Right forelimb (tissue), 1 donor: ENCODE measurements around the gene EOLA1.
"Not testable (repeated sequence)": the region's sequence is repeated elsewhere in the genome, so short reads cannot be mapped to it uniquely, and the experiment has no call there.

Experiments used
- DNase-seq: peaks from one replicate; pipeline ENCODE4 v3.0.0-alpha.2; 2018

EOLA1 gene

GRCh38 chrX:149546962-149547361, 6.2 kb downstream of the EOLA1 start:
- DNase-seq, result not testable (repeated sequence)

GRCh38 chrX:149547782-149548181, 7.0 kb downstream of the EOLA1 start:
- DNase-seq, result not testable (repeated sequence)

- not testable (repeated sequence) for DNase-seq
These were observed 8.9 kb downstream of the EOLA1 start, which contains the start of gene HSFX3 for GRCh38 chrX:149549701-149550100. HSFX3 (minus strand) TSS chrX:149549924; CDS start chrX:149549852, 72 bp downstream.

- DNase-seq, result not testable (repeated sequence)
These were observed 9.6 kb downstream of the EOLA1 start for GRCh38 chrX:149550454-149550853.

GRCh38 chrX:149551245-149551938, 10.6 kb downstream of the EOLA1 start:
- not testable (repeated sequence) for DNase-seq

- DNase-seq, result not testable (repeated sequence)
These were observed 11.1 kb downstream of the EOLA1 start for GRCh38 chrX:149551939-149552248.

GRCh38 chrX:149555251-149555650, 14.4 kb downstream of the EOLA1 start:
- not testable (repeated sequence) for DNase-seq

GRCh38 chrX:149563359-149563758, 22.5 kb downstream of the EOLA1 start:
- no peak for DNase-seq

GRCh38 chrX:149567621-149568417, 27.0 kb downstream of the EOLA1 start:
- DNase-seq, result no peak

- DNase-seq, result no peak
These were observed 28.0 kb downstream of the EOLA1 start for GRCh38 chrX:149568701-149569296.

GRCh38 chrX:149569770-149570169, 29.0 kb downstream of the EOLA1 start:
- no peak for DNase-seq

- no peak for DNase-seq
These were observed 29.9 kb downstream of the EOLA1 start for GRCh38 chrX:149570668-149571067.

- DNase-seq, result no peak
These were observed 31.0 kb downstream of the EOLA1 start for GRCh38 chrX:149571770-149572169.

GRCh38 chrX:149572743-149573142, 31.9 kb downstream of the EOLA1 start:
- no peak for DNase-seq

- not testable (repeated sequence) for DNase-seq
These were observed 32.6 kb downstream of the EOLA1 start for GRCh38 chrX:149573456-149573855.

GRCh38 chrX:149585631-149586030, 44.8 kb downstream of the EOLA1 start:
- DNase-seq, result not testable (repeated sequence)

- not testable (repeated sequence) for DNase-seq
These were observed 46.5 kb downstream of the EOLA1 start, which contains the start of gene MAGEA9B for GRCh38 chrX:149587359-149587758. MAGEA9B (minus strand) TSS chrX:149587459; CDS start chrX:149583179, 4,280 bp downstream.

GRCh38 chrX:149590993-149591392, 50.2 kb downstream of the EOLA1 start:
- not testable (repeated sequence) for DNase-seq

- DNase-seq, result not testable (repeated sequence)
These were observed 54.4 kb downstream of the EOLA1 start, which contains the start of gene HSFX2 for GRCh38 chrX:149595214-149595613. HSFX2 (minus strand) TSS chrX:149595314; CDS start chrX:149594700, 614 bp downstream.

- DNase-seq, result not testable (repeated sequence)
These were observed 55.1 kb downstream of the EOLA1 start for GRCh38 chrX:149595943-149596342.
